GM12875 (cell line): ENCODE data around the gene CACTIN.
"Not testable (repeated sequence)": the region's sequence is repeated elsewhere in the genome, so short reads cannot be mapped to it uniquely, and the experiment has no call there.

Experiments used
- H3K4me3 ChIP-seq: one replicate; pipeline ENCODE4 v1.5.1; 2011; ENCODE audit warnings: low read depth, low read length, control low read depth
- TF ChIP-seq, protein P1 (sequence below): IDR thresholded peaks from 2 replicates; pipeline ENCODE4 v1.5.1; 2011; ENCODE audit warnings: low read depth, mild to moderate bottlenecking, control low read depth, inconsistent platforms, low read length, moderate library complexity, borderline replicate concordance; ENCODE audit not compliant: insufficient read depth

The CACTIN gene

DNA sequence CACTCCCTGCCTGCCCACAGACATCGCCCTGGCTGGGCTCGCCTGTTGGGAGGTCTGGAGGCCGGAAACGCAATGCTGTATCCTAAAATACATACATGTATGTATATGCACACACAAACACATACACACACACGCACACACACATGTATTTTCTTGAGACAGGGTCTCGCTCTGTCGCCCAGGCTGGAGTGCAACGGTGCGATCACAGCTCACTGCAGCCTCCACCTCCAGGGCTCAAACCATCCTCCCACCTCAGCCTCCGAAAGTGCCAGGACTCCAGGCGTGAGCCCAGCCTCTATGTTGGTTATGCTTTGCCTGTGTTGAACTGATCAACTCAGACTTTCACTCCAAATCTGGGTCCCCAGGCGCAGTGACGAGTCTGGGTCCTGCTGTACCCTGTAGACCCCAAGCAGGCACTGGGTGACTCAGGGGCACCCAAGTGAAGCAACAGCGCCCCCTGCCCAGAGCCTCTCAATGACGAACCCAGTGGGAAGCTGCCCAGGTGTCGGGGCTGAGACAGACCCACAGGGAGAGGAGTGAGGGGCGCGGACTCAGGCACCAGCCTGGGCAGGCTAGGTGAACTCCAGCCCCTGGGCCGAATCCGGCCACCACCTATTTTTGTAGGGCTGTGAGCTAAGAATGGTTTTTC, 27.4 kb upstream of the CACTIN start:
- TF ChIP-seq, protein P1, sequence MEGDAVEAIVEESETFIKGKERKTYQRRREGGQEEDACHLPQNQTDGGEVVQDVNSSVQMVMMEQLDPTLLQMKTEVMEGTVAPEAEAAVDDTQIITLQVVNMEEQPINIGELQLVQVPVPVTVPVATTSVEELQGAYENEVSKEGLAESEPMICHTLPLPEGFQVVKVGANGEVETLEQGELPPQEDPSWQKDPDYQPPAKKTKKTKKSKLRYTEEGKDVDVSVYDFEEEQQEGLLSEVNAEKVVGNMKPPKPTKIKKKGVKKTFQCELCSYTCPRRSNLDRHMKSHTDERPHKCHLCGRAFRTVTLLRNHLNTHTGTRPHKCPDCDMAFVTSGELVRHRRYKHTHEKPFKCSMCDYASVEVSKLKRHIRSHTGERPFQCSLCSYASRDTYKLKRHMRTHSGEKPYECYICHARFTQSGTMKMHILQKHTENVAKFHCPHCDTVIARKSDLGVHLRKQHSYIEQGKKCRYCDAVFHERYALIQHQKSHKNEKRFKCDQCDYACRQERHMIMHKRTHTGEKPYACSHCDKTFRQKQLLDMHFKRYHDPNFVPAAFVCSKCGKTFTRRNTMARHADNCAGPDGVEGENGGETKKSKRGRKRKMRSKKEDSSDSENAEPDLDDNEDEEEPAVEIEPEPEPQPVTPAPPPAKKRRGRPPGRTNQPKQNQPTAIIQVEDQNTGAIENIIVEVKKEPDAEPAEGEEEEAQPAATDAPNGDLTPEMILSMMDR: peak; percentile 14; the same call in 1 of the 2 replicates
- no peak overlapping the region for H3K4me3 ChIP-seq

DNA sequence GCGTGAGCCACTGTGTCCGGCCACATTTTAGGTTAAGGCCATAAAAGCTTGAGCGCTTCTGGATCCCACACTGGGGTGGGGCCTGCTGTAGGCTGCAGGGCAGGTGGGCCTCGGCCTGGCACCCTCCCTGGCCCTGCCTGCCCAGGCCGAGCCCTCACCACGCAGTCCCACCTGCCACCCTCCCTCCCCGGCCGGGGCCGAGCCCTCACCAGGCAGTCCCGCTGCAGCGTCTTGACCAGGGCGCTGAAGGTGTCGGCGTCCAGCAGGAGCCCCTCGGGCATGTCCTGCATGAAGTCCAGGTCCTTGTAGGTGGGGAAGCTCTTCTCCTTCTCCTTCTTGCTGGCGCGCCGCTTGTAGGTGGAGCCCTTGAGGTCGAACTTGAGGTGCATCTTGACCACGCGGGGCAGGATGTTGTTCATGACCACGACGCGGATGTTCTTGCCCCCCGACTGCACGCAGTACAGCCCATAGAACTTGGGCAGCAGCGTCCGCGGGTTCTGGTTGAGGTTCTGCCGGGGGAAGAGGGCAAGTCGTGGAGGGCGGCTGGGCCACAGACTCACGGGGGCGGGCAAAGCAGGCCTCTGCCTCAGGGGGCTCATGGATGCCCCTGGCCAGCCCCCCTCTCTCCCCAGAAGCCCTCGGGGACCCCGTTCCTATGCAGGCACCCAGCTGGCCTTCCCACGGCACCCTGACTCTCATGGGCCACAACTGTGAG, 26.6 kb upstream of the CACTIN start:
- TF ChIP-seq, protein P1: no peak
- no peak overlapping the region for H3K4me3 ChIP-seq

DNA sequence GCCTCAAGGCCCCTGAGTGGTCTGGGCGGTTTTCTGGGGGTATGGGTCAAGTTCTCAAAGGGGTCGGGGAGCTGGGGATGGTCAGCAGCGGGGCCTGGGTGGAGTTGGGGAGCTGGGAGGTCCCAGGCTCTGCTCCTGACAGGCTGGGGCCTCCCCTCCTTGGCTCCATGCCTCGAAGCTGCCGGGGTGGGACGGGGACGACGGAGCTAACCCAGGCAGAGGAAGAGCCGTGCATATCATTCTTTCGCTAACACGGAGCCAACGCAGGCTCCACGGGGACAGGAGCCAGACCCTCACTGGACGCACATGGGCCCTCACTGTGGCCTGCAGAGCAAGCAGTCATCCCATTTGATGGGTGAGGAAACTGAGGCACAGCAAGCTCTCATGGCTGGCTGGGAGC, 25.8 kb upstream of the CACTIN start:
- TF ChIP-seq, protein P1: no peak
- no peak overlapping the region for H3K4me3 ChIP-seq

GRCh38 chr19:3651684-3652083, 25.1 kb upstream of the CACTIN start:
- TF ChIP-seq, protein P1: no peak
- H3K4me3 ChIP-seq: no peak overlapping the region

DNA sequence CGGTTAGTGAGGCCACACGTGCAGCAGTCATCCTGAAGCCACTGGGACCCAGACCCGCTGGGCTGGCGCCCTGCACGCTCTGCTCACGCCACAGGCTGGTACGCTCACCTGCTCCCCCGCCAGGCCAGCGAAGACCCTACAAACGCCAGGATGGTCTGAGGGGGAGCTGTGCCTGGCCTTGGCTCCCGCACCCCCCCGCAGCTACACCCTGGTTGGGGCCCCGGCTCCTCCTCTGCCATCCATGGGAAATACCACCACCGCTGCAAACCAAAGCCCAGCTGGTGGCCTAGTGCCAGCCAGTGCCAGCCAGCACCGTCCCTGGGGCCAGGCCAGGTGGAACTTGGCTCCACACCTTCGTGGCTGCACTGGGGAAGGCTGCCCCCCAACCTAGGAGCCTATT, 23.3 kb upstream of the CACTIN start:
- TF ChIP-seq, protein P1: no peak
- H3K4me3 ChIP-seq: no peak overlapping the region

DNA sequence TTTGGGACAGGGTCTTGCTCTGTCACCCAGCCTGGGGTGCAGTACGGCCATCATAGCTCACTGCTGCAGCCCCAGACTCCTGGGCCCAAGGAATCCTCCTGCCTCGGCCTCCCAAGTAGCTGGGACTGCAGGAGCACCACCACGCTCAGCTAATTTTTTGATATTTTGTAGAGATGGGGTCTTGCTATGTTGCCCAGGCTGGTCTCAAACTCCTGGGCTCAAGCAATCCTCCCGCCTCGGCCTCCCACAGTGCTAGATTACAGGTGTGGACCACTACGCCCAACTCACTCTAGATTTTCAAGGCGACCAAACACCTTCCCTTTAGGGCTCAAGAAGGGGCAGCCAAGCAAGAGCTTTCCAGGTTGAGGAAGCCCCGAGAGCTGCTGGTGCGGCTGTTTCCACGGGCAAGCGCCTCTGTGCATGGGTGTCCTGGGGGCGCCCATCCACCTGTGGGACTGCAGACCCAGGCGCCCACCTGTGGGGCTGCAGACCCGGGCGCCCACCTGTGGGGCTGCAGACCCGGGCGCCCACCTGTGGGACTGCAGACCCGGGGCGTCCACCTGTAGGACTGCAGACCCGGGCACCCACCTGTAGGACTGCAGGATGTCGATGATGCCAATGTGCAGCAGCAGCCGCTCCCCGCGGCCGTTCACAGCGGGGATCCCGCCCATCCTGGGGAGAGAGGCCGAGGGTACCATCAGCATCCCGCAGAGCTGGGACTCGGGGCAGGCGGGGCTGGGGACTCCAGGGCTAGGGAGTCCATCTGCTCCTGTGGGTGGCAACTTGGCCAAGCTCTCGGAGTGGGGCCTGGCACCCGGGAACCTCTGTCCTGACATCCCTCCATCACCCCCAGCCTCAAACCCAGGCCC, 21.7 kb upstream of the CACTIN start:
- no peak overlapping the region for H3K4me3 ChIP-seq
- TF ChIP-seq, protein P1: no peak

DNA sequence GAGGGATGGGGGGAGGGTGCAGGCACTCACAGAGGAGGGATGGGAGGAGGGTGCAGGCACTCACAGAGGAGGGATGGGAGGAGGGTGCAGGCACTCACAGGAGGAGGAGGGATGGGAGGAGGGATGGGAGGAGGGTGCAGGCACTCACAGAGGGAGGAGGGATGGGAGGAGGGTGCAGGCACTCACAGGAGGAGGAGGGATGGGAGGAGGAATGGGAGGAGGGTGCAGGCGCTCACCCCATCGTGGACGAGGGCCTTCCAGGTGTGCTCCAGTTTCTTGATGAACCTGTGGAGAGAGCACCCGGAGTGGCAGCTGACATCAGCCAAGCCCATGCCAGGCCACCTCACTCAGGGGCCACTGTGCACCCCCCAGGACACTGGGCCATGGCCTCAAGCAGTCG, 20.5 kb upstream of the CACTIN start:
- H3K4me3 ChIP-seq: not testable (repeated sequence)
